Medulla oblongata (tissue), 1 donor: Measurements from ENCODE around the gene PKD1L1.
"Not testable (repeated sequence)": the region's sequence is repeated elsewhere in the genome, so short reads cannot be mapped to it uniquely, and the experiment has no call there.

ENCODE experiments used
- DNase-seq: peaks from one replicate; pipeline ENCODE4 v3.0.0-alpha.2; 2015; ENCODE audit errors: extremely low spot score

PKD1L1 gene

GRCh38 chr7:47956220-47956619 is 8.0 kb upstream of the PKD1L1 start:
- DNase-seq, result no peak

DNA sequence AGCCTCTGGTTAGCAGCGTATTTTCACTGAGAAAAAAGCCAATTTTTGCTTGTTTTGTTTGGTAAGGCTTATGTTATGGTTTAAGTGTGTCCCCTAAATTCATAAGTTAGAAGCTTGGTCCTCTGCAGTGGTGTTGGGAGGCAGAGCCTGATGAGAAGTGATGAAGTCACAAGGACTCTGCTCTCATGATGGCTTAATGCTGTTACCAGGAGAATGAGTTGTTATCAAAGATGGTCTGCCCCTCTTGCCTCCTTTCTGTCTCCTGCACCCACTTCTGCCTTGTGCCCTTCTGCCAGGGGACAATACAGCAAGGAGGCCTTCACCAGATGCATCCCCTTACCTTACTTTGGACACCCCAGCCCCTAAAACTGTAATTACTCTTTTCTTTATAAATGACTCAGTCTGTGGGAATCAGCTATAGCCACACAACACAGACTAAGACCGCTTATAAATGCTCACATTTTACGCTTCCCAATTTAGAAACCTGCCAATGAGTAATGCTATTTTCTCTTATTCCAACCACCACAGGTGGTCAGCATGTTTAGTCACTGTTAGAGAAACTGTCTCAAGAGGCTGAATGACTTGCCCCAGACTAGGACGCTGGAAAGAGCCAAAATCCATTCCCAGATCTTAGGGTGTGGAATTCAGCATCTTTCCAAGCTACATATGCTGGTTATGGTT is 6.1 kb upstream of the PKD1L1 start:
- no peak for DNase-seq

DNA sequence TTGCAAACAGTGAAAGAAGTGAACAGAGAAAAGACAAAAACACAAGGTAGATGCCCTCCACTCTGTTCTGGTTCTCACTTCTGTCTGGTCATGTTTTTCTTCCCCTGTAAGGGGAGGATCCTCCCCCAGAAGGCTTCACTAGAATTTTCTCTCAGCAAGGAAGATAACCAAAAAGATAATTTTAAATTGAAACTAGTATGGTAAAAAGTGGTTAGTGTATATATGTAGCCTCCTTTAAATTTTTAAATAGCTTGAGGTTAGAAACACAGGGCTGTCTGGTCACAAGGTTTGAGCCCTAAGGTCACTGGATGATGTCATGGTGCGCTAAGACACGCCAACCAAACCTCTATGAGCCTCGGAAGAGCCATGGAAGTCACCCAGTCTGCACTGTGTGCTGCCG is 5.6 kb upstream of the PKD1L1 start:
- DNase-seq, result no peak

DNA sequence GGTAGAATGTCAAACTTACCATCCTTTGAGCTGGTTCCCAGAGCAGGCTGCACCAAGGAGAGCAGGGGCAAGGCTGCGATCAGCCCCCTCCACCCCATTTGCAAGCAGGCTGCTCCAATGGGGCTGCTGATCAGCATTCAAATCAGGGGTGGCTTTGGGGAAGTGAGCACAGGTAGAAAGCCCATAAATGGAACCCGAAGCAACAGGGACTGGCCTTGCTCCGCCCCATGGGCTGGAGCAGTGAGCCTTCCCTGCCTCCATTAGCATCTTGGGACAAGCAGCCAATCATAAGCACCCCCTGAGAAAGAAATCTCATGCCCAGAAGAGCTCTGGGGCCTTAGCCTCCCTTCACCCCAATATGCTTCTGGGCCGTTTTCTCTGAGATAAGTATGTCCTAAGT is 4.0 kb upstream of the PKD1L1 start:
- no peak for DNase-seq

DNA sequence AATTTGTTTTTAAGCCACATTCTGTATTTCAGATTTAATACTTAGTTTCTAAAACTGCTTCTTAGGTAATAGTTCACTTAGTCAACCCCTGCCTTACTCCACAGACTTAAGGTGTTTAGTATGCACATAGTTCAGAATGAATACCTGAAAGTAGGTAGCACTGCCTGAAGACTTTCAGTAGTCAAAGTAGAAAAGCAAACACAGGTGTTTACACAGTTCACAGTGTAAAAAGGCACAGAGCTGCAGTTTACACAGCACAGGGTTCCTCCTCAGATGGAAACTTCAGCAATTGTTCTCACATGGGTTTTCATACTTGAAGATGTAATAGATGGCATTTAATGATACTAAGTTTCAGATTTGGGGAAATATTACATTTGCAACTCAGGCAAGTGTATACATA is 3.1 kb upstream of the PKD1L1 start:
- DNase-seq, result no peak

DNA sequence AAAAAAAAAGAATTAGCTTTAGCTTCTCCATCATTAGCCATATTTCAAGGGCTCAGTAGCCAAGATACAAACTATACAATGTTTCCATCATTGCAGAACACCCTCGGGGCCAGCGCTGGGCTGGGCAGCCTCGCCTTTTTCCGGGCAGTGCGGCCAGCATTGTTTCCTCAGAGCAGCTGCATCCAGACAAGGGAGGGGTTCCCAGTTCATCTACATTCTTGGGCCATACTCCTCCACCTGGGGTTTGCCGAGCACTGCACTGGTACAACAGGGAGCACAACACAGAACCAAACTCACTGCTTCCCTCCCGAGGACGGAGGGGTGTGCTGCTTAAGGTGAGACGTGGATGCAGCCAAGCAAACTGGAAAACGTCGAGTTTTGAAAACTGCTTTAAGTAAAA is 2.4 kb upstream of the PKD1L1 start:
- no peak for DNase-seq

DNA sequence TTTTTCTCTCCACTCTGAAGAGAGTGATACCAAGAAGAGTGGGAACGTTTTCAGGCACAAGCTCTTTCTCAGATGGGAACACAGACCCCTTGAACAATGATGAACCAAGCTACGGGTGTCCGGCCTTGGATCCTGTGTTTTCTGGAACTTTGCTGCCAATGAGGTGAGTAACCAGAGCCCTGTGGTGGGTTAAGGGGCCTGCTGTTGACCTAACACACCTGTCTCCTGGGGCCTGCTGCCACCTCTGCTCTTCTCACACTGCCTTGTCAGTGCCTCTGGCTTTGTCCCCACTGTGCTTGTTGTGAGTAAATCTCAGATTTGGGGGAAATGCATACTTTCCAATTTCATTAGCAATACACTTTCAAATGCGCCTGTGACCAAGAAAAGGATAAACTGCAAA is 1.4 kb upstream of the PKD1L1 start:
- no peak for DNase-seq

GRCh38 chr7:47947355-47947749 is 914 bp downstream of the PKD1L1 start:
- DNase-seq, result no peak

DNA sequence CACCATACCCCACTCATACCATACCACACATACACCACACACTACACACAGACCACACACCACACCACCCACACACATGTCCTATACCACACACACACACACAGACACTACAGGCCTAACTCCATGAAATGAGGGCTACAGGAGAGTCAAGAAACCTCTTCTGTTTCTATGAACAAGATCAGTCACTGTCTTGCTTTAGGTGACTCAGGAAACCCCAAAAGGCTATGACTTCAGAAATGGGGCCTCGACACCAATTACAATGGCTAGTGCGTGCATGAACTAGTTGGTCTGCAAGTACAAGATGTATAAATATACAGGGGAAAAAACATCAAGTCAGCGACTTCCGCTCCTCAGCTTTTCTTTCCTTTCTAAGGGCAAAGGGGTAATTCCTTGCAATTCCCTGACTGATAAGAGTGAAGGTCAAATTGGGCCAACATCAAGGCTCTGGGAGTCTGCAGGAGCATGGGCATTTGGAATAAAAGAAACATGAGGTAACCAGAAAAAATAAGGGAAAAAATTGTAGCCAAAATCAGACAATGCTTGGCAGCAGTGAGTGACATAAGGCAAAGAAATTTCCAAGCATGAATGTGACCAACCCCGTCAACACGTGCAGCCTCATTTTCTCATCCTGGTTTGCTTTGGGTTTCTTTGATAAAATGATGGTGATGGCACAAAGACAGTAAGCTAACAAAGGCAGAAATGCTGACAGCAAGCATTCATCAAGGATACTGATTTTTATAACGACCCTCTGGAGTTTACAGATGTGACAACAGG is 1.5 kb downstream of the PKD1L1 start:
- DNase-seq, result no peak

DNA sequence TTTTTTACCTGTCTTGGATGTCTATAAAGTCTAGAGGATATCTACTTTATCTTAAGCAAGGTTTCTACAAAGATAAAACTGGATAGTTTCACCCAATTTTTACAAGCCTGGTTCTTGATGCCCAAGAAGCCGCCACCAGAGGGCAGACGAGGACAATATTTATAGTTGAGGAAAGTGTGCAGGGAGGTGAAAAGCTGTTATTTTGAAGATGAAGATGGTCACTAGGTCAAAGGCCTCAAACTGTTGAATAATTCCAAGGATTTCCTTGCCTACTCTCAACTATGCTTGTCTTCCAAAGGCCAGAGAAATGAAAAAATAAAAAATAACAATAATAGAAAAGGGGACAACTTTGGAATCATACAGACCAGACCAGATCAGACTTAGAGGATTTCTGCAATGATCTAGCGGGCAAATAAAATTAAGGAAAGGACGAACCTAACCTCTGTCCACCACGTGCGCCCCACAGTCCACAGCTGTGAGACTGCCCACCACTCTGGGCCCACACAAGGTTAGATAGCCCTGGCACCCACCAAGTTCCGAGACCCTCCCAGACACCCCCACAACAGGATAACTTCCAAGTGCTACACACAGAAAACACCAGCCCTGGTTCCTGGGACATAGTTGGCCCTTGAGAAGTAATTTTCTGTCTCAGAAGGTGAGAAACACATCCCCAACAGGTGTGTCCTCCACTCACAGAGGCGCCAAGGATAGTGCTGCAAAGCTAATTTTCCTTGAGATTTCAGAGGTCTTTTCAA is 2.8 kb downstream of the PKD1L1 start:
- peak; percentile 86 for DNase-seq

GRCh38 chr7:47944536-47945260 is 3.6 kb downstream of the PKD1L1 start:
- no peak for DNase-seq

DNA sequence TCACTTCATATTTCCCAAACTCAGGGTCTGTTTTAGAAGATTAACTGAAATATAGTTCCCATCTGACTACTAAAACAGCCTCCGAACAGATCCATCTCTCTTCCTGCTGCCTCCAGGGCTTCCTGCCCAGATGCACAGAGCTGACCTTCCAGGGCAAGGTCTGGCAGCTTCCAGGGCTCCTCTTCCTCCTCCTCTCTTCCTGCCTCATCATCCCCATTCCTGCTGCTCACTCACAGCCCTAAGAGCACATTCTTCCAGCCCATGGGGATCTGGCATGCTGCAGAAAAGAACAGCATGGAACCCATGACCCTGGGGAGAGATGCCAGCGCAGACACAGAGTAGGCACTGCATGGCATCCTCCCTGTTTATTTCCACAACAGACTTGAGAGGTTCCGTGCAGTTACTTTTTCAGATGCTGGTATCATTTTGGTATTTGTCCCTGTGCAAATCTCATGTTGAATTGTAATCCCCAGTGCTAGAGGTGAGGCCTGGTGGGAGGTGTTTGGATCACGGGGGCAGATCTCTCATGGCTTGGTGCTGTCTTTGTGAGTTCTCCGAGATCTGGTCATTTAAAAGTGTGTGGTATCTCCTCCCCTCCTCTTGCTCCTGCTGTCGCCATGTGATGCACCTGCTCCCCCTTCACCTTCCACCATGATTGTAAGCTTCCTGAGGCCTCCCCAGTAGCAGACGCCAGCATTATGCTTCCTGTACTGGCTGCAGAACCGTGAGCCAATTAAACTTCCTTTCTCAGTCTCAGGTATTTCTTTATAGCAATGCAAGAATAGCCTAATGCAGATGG is 4.4 kb downstream of the PKD1L1 start:
- DNase-seq, result no peak

DNA sequence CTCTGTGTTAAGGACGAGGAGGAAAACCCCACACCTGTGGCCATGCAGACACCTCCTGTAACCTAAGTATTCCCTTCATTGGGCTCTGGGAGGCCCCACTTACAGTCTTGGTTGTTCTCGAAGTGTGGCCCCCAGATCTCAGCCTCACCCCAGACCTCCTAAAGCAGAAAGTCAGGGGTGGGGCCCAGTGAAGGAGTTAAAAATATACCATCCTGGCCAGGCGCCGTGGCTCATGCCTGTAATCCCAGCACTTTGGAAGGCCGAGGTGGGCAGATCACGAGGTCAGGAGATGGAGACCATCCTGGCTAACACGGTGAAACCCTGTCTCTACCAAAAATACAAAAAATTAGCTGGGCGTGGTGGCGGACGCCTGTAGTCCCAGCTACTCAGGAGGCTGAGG is 5.6 kb downstream of the PKD1L1 start:
- DNase-seq, result not testable (repeated sequence)

GRCh38 chr7:47942132-47942531 is 6.1 kb downstream of the PKD1L1 start:
- no peak for DNase-seq

- no peak for DNase-seq
These were observed 7.0 kb downstream of the PKD1L1 start for GRCh38 chr7:47941136-47941844.

GRCh38 chr7:47940088-47941013 is 7.9 kb downstream of the PKD1L1 start:
- no peak for DNase-seq

GRCh38 chr7:47939425-47940036 is 8.7 kb downstream of the PKD1L1 start:
- no peak for DNase-seq

- DNase-seq, result no peak
These were observed 9.6 kb downstream of the PKD1L1 start for GRCh38 chr7:47938574-47939165.
